ENCODE results near the gene ARHGAP26.

DNA sequence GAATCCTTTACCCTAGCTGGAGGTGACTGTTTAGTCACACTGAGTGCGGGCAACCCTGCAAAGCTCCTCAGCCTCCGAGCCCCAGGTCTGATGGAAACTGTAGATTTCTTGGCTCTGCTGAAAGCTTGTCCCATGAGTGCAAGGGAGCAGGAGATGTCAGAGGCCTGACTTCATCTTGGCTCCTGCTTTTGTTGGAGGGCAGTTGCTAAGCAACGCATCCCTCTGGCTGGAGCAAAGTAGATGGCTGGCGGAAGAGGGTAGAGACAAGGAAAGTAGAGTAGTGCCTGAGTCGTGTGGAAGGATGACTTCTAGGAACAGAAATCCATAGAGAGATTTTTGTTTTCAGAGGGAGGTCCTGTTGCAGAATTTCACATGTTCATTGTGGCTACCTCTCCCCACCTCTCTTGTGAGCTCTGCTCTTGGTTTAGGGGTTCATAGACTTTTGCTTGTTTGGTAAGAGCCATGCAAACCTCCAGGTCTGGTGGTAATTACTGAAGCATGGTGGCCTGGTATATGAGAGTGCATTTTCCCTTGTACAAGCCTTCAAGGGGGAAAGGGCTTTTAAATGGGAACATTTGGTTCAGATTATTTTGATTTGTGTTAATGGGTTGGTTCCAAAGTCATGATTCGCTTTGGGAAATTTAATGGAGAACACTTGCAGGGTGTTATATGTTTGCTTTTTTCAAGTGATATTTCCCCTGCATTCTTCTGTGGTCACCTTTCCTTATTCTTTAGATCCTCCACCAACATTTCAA is 71.5 kb downstream of the ARHGAP26 start:
- TF ChIP-seq CTCF (IDR thresholded peaks at IDR 0.05; ENCODE audit: low read depth, low read length, poor library complexity, severe bottlenecking) (no peak), EZH2phosphoT487 (IDR thresholded peaks at IDR 0.05; ENCODE audit: borderline replicate concordance, low read length) (no peak)

Data from DOHH2 (cell line).